ENCODE data around the gene LRRTM4.
"Not testable (repeated sequence)": the region's sequence is repeated elsewhere in the genome, so short reads cannot be mapped to it uniquely, and the experiment has no call there.

Gene LRRTM4

DNA sequence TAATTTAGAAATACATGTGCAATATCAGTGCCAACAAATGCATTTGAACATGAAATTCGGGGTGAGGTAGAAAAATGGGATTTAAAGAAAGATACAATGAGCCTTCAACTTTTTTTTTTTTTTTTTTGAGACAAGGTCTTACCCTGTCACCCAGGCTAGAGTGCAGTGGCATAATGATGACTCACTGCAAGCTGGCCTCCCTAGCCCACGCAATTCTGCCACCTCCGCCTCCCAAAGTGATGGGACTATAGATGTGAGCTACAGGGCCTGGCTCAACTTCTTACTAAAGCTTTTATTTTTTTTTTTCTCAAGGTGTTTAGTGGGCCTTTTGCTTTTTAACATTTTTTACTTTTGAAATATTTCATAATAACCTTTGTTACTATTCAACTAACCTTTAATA is 365.6 kb downstream of the LRRTM4 start:
- no peak for DNase-seq

DNA sequence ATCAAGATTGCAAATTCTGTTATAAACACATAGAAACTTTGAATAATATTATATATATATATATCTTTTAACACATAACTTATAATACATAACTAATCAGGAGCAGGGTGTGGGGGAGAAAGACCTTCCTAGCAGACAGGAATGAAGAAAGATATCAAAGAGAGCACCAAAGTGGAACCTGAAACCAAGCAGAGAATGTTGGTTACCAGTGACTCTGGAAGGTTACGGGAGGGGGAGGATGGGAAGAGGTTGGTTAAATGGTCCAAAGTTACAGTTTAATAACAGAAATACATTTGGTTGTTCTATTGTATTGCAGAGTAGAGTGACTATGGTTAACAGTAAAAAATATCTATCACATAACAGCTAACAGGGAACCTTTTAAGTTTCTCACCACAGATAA is 366.7 kb downstream of the LRRTM4 start:
- no peak for DNase-seq

DNA sequence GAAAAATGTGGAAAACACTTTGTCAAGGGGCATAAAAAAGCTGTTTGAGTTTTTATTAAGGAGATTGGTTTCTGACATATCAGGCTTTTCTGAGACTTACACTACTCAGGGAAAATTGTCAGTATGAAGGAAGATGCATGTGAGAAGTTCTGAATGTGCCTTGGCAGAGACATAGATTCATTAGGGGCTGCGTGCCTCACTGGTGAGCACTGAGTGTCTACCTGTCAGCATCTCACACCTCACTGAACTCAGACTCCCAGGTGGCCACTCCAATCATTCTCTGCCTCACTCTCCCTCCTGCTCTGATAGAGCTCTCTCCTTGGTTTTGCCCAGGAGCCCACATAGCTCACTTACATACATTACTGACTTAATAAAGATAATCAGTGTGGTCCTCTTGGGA is 372.6 kb downstream of the LRRTM4 start:
- DNase-seq: no peak

DNA sequence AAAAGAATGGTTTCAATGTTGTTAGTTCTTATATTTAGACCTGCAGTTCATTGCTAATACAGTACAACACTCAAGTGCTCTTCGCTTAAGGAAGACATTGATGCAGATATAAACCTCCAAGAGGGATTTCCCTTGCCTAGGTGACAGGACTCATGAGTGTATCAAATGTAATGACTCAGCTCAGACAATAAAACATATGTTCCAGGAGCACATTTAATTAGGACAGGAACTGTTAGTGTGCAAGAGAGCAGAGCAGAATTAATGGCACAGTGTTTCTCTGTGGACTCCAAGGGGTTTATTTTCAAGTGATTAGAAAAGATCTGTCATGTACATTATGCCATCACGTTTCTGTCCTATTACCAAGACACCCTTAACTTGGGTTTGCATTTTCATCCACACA is 375.0 kb downstream of the LRRTM4 start:
- peak in 1 of 3 experiments; percentile 51 for DNase-seq

DNA sequence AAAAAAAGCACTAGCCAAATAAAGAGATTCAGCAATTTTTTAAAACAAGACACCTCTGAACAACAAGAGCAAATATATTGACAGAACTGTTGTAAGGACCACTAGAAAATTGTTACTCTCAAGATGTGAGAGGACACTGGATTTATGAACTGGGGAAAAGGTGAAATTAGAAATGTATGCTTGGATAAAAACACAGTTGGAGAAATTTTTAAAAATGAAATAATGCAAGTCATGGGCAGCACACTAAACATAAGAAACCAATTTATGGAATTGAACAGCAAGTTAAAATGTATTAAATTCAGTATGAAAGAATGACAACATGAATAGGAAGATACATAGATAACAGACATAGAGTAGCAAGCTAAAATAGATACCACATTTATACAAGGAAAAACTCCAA is 377.4 kb downstream of the LRRTM4 start:
- no peak for DNase-seq

DNA sequence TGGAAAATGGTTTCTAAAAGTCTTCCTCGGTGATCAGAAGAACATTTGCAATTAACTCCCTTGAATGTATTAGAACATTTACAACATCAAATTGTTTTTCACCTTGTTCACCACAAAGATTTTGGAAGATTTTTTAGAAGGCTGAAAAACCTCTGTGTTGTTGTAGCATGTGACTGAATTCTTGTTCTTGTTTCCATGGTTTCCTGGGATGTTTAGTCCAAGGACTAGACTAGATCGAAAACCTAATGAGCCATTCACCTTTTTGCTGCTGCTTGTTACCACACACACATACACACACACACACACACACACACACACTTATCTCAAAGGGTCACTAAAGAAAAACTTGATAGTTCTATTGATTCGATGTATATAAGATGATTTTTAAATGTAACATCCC is 380.0 kb downstream of the LRRTM4 start:
- no peak for DNase-seq

DNA sequence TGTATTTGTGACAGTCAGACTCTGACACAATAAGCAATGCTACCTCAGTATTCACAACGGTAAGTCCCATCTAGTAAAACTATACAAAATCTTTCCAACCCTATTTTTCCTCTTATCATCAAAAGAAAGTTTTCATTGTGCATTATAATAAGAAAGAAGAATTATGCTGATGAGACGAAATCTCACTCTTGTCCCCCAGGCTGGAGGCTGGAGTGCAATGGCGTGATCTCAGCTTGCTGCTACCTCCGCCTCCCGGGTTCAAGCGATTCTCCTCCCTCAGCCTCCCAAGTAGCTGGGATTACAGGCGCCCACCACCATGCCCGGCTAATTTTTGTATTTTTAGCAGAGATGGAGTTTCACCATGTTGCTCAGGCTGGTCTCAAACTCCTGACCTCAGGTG is 393.7 kb downstream of the LRRTM4 start:
- not testable (repeated sequence) for DNase-seq

DNA sequence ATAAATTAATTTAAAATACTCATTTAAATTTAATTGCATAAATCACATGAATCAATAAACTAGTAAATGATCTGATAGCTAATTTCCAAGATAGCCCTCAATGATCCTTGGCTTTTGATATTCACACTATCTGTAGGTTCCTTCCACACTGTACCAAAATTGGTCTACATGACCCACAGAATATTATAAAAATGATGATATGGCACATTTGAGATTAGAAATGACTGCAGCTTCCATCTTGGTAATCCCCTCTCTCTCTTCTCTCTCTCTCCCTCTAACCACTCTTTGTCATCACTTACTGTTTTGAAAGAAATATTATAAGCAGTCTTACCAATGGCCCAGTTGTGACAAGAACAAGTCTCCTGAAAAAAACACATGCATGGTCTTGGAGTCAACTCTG is 394.8 kb downstream of the LRRTM4 start:
- no peak for DNase-seq

DNA sequence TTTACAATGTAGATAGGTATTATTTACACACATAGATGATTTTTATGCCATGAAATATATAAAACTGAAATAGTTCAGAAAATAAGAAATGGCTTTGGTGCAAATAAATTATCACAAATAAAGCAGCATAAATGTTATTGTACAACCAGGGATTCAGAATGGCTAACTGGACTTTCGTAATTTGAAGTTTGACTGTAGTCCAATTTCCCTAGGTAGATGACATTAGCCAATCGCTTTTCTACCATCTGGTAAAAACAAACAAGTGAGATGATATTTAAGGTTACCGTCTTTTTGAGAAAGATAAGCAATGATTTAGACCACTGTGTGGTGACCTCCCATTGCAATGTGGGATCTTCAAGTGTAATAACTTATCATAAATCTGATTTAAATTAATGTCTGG is 400.7 kb downstream of the LRRTM4 start:
- no peak for DNase-seq

DNA sequence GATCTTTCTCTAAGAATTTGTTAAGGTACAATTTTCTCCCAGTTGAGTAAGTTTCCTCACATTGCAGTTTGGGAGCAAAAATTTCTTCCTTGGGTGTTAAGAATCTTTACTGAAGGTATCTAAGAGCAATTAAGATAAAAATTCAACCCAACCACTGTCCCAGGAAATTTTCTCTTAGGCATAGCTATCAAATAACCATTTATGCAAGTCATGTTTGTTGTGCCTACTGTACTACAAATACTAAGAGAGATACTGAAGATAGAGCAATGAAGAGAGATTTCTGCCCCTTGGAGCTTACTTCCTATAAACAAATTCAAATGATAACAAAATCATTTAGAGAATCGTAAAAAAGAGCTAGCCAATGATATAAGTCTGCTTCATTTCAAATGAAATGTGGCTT is 402.8 kb downstream of the LRRTM4 start:
- no peak for DNase-seq

DNA sequence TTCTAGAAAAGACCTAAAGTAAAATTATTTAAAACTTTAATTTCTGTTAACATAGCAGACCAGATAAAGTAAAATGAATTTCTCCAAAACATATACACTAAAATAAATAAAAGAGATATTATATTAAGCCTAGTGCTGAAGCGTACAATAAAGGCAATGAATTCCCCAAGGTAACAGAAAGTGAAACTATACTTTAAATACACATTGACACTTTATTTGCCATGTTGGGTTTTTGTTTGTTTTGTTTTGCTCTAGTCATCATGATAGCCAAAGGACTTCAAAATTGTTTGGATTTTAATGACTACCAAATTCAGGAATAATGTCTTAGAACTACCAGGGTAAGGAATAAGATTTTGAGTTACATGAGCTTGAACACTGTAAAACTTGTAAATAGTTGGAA is 413.3 kb downstream of the LRRTM4 start:
- no peak for DNase-seq

DNA sequence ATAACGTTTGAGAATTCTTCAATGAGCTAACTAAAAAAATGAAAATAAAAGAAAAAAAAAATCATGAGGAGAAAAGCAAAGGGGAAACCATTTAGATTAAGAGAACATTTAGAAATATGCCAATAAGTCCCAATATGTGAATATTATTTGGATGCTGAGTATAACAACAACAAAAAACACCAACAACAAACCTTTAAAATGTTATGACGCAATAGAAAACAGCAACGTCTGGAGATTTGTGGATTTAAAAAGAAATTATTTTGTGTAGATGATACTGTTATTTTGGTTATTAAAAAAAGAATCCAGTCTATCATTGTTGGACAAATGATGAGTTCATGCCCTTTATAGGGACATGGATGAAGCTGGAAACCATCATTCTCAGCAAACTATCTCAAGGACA is 417.2 kb downstream of the LRRTM4 start:
- no peak for DNase-seq

DNA sequence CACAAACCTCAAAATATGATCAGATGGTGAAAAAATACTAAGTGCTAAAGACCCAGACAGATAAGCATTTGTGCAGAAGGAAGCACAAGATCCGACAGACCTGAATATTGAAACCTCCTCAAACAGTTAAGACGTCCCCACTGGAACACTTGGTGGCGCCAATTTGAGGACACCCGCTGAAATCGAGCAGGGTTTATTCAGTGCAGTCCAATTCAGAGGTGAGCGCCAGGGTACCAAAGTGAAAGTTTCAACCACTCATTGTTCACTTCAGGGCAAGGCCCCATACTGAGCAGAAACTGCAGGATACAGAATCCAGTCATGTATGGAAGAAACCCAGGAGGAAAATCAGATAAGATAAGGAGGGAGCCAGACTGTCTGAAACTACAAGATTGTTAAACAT is 417.6 kb downstream of the LRRTM4 start:
- no peak for DNase-seq

DNA sequence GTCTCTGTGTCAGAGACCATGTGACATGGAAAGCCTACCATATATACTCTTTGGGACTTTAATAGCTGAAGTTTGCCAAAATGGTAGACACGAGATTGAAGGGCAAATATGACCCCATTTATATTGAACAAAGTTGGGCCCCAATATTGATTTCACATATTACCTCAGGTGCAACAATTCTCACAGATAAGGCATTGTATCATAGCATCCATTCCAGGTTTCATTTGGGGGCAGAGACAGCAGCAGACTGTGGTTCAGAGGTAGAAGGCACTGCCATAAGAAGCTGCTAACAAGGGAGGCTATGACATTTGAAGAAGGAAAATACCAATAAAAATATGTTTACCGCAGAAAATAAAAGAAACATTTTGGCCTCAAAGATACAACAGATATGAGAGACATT is 419.2 kb downstream of the LRRTM4 start:
- no peak for DNase-seq

DNA sequence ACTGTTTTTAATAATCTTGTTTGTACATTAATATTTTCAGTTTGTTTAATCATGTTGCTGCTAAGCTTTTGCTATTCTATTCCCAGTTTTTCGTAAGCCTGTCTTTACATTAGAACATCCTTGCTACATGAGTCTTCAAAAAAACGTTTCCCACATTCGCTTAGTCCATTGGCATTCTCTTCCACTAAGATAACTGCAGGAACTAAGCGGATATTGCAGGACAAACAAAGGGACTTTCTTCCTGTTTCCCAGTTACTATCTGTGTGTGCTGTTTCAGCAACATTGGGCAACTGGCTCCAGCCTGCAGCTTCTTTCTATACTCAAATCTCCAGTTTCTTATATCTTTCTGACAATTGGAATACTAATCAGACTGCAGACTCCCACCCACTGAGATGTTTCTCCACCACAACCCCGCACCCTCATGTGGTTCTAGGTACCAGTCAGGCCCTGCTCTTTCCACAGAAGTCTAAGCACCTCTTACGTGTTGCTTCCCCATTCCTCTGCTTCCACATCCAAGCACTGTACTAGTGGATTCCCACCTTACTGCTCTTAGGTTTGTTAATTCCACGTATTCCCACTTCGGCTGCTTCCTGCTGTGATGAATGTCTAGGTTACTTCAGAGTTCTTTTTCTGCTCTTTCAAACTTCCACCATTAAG is 420.3 kb downstream of the LRRTM4 start:
- no peak for DNase-seq

DNA sequence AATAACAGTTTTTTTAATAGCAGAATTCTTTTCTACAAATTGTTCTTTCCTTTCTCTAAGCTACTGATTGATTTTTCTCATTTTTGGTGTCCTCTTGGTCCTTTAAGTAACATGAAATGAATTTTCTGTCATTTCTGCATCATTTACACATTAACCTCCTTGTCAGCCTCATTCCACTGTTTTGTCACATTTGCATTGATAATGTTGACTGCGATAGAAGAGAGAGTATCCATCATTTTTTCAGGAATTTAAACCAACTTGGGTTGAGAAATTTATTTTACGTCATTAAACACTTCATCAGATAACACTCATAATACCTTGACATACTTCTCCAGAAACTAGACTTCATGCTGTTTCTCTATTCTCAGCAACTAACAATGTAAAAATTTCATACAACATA is 422.2 kb downstream of the LRRTM4 start:
- no peak for DNase-seq

DNA sequence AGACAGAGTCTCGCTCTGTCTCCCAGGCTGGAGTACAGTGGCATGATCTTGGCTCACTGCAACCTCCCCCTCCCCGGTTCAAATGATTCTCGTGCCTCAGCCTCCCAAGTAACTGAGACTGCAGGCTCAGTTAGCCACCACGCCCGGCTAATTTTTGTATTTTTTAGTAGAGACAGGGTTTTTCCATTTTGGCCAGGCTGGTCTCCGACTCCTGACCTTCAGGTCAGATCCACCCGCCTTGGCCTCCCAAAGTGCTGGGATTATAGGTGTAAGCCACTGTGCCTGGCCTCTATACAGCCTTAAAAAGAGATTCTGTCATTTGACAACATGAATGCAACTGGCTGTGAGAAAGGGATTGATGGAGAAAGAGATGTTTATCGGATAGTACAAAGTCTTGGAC is 426.7 kb downstream of the LRRTM4 start:
- not testable (repeated sequence) for DNase-seq

DNA sequence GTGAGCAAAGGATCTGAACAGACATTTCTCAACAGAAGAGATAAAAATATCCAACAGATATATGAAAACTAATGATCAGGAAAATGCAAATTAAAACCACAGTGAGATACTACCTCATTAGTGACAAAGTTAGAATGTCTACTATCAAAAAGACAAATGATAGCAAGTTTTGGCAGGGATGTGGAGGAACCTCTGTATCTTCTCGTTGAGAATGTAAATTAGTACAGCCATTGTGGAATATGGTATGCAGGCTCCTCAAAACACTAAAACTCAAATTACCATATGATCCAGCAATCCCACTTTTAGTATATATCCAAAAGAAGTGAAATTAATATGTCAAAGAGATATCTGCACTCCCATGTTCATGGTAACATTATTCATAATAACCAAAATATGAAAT is 427.1 kb downstream of the LRRTM4 start:
- DNase-seq: no peak

DNA sequence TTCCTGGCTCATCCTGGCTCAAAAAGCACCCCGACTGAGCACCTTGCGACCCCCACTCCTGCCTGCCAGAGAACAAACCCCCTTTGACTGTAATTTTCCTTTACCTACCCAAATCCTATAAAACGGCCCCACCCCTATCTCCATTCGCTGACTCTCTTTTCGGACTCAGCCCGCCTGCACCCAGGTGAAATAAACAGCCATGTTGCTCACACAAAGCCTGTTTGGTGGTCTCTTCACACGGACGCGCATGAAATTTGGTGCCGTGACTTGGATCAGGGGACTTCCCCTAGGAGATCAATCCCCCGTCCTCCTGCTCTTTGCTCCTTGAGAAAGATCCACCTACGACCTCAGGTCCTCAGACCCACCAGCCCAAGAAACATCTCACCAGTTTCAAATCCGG is 433.8 kb downstream of the LRRTM4 start:
- DNase-seq: not testable (repeated sequence)

DNA sequence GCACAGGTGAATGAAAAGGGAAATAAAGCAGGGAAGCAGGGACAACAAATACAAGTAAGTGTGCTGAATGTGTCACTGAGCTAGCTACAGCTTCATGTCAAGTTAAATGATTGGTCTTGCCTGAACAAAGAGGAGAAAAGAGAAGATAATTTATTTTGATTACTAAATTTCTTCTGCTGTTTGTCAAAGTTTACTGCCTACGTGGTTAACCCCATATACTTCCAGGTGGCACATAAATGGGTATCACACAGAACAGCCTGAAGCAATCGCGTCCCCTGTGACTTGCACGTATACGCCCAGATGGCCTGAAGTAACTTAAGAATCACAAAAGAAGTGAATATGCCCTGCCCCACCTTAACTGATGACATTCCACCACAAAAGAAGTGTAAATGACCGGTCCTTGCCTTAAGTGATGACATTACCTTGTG is 434.2 kb downstream of the LRRTM4 start:
- no peak for DNase-seq

DNA sequence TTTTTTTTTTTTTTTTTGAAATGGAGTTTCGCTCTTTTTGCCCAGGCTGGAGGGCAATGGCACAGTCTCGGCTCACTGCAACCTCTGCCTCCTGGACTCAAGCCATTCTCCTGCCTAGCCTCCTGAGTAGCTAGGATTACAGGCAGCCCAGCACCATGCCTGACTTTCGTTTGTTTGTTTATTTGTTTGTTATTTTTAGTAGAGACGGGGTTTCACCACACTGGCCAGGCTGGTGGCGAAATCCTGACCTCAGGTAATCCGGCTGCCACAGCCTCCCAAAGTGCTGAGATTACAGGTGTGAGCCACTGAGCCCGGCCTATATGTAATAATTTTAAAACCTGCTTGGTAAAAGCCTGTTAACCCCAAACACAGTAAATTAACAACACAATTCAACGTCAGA is 435.7 kb downstream of the LRRTM4 start:
- DNase-seq: no peak

DNA sequence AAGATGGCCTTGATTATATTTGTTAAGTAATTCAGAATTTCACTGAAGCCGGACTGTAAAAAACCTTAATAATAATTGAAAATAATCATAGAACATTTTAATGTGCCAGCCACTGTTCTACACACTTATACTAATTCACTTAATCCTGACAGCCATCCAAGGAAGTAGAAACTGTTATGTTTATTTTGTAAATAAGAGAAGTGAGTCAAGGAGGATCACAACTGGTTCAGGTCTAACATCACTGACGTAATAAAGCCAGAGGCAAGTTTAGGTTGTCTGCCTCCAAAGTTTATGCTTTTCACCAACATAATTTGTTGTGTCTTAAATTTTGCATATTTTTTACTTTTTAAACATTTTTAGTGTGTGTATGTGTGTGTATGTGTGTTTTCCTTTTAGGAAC is 436.1 kb downstream of the LRRTM4 start:
- no peak for DNase-seq

DNA sequence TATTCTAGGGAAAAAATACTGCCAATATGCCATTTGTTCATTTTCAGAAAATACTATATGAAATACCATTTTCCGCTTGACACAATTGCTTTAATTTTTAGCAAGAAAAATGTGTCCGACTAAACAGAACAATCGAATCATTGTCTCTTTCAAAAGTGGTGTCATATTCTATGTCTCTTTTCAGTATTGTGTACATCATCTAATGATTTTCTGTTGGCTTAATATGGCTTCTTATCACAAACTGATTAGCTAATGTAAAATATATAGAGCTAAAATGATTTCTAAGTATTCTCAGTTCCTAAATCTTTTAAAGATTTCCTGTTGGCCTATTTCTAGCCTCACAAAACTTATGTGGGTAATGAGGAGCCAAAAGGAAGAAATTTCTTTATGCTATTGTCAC is 436.6 kb downstream of the LRRTM4 start:
- no peak for DNase-seq

DNA sequence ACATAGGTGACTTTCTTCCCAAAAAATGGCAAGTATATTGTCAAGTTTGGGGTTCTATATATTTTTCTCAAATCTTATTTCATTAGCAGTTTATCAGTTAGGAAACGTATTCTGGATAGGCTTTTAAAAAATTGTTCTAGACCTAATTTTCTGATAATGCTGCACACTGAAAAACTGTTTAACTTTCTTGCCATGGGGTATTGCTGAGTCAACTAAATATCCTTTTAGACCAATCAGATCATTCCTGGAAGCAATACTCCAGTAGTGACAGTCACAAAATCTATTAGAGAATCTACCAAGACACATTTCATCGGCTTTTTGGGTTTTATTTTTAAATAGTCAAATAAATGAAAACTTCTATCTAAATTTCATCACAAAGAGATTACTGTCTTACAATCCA is 440.6 kb downstream of the LRRTM4 start:
- DNase-seq: no peak

DNA sequence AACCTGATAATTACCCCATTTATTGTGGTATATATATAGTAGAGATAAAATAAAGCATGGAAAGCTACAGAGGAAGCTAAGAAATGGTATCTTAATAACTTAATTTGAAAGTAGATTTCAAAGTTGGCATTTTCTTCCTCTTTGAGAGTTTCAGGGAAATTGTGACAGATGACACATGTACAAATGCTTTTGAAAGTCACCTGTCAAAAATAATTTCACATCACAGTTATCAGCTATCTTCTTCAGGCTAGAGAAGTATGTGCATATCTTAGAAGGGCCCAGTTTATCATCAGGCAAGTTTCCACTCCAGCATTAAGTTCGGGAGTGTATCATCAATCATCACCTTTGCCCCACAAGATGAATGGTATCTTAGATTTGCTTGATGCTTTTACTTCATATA is 457.9 kb downstream of the LRRTM4 start:
- no peak for DNase-seq

DNA sequence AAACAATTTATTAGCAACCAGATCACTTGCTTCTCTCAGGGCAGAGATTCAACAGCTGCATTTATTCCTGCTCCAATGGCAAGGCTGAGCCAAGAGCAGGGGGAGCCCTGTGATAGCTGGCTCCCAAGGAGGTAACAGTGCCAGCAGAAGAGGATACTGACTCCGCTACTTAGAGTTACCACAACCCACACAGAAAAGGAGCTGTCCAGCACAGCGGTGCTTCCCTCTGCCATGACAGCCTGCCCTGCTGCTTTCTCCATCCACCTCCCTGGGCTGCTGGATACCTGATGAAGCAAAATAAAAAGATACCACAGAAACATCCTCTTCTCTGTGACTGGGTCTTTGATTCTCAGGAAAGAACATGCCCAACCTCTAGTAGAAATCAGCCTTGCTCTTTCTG is 467.2 kb downstream of the LRRTM4 start:
- DNase-seq: no peak
